ENCODE measurements around the gene DPYSL3. TPM values are rescaled to one million over a fixed set of nuclear protein-coding genes. Genes with fewer than 3 reads are reported as not detected.

DPYSL3 gene
- total RNA-seq, 1 donor from 2014 or later = 0.40 TPM

- intact Hi-C loops (cut with micrococcal nuclease) = no loop called here
- Mint-ChIP-seq H3K4me1 (no peaks in the 10 kb centered on the region), H3K4me3 (no peak overlapping the region), H3K36me3 (ENCODE audit: low read depth) (no peaks in the 10 kb centered on the region), H3K27ac (no peak overlapping the region), H3K9me3 (no peaks in the 10 kb centered on the region), H3K27me3 (peaks cover 2% of the 10 kb centered on the region)
- DNase-seq = no peak
Observed at GRCh38 chr5:147472664-147473475, 37.0 kb downstream of the DPYSL3 start.

- no peaks in the 10 kb centered on the region for H3K4me1 Mint-ChIP-seq
- no peak overlapping the region for H3K27ac Mint-ChIP-seq
- H3K27me3 Mint-ChIP-seq = no peaks in the 10 kb centered on the region
Observed at GRCh38 chr5:147467973-147468508, 41.8 kb downstream of the DPYSL3 start.

GRCh38 chr5:147466360-147466980 is 43.4 kb downstream of the DPYSL3 start:
- no peaks in the 10 kb centered on the region for H3K27me3 Mint-ChIP-seq
- H3K27ac Mint-ChIP-seq = no peak overlapping the region
- no peak overlapping the region for H3K4me3 Mint-ChIP-seq
- DNase-seq = no peak
- intact Hi-C loops (cut with micrococcal nuclease) = no loop called here
- H3K4me1 Mint-ChIP-seq = no peaks in the 10 kb centered on the region
- no peaks in the 10 kb centered on the region for H3K36me3 Mint-ChIP-seq (ENCODE audit: low read depth)
- H3K9me3 Mint-ChIP-seq = no peaks in the 10 kb centered on the region

More at GRCh38 chr5:147467973-147468508, 41.8 kb downstream of the DPYSL3 start:
- intact Hi-C loops (cut with micrococcal nuclease) = no loop called here
- H3K9me3 Mint-ChIP-seq = no peaks in the 10 kb centered on the region
- H3K4me3 Mint-ChIP-seq = no peak overlapping the region
- DNase-seq = no peak
- no peaks in the 10 kb centered on the region for H3K36me3 Mint-ChIP-seq (ENCODE audit: low read depth)

- H3K4me3 Mint-ChIP-seq = no peak overlapping the region
- no peaks in the 10 kb centered on the region for H3K36me3 Mint-ChIP-seq (ENCODE audit: low read depth)
- no peaks in the 10 kb centered on the region for H3K4me1 Mint-ChIP-seq
- H3K9me3 Mint-ChIP-seq = no peaks in the 10 kb centered on the region
- H3K27me3 Mint-ChIP-seq = no peaks in the 10 kb centered on the region
- intact Hi-C loops (cut with micrococcal nuclease) = no loop called here
- DNase-seq = no peak
- H3K27ac Mint-ChIP-seq = no peak overlapping the region
Observed at GRCh38 chr5:147465747-147466146, 44.1 kb downstream of the DPYSL3 start.

- Mint-ChIP-seq H3K27ac (no peak overlapping the region), H3K4me1 (no peaks in the 10 kb centered on the region), H3K4me3 (no peak overlapping the region), H3K9me3 (no peaks in the 10 kb centered on the region), H3K36me3 (ENCODE audit: low read depth) (no peaks in the 10 kb centered on the region), H3K27me3 (no peaks in the 10 kb centered on the region)
- no peak for DNase-seq
- intact Hi-C loops (cut with micrococcal nuclease) = no loop called here
Observed at GRCh38 chr5:147464211-147464610, 45.7 kb downstream of the DPYSL3 start.

- no peak for DNase-seq
- H3K27ac Mint-ChIP-seq = no peak overlapping the region
- no peaks in the 10 kb centered on the region for H3K36me3 Mint-ChIP-seq (ENCODE audit: low read depth)
- H3K4me1 Mint-ChIP-seq = no peaks in the 10 kb centered on the region
- no peaks in the 10 kb centered on the region for H3K27me3 Mint-ChIP-seq
- no peaks in the 10 kb centered on the region for H3K9me3 Mint-ChIP-seq
- intact Hi-C loops (cut with micrococcal nuclease) = no loop called here
- H3K4me3 Mint-ChIP-seq = no peak overlapping the region
Observed at GRCh38 chr5:147461915-147462314, 48.0 kb downstream of the DPYSL3 start.

GRCh38 chr5:147460380-147460779 is 49.5 kb downstream of the DPYSL3 start:
- no peak for DNase-seq
- H3K36me3 Mint-ChIP-seq (ENCODE audit: low read depth) = no peaks in the 10 kb centered on the region
- H3K4me1 Mint-ChIP-seq = no peaks in the 10 kb centered on the region
- H3K9me3 Mint-ChIP-seq = no peaks in the 10 kb centered on the region
- intact Hi-C loops (cut with micrococcal nuclease) = no loop called here
- no peak overlapping the region for H3K27ac Mint-ChIP-seq
- peaks cover 9% of the 10 kb centered on the region for H3K27me3 Mint-ChIP-seq
- no peak overlapping the region for H3K4me3 Mint-ChIP-seq

GRCh38 chr5:147458581-147458980 is 51.3 kb downstream of the DPYSL3 start:
- Mint-ChIP-seq H3K9me3 (no peaks in the 10 kb centered on the region), H3K27me3 (peaks cover 25% of the 10 kb centered on the region), H3K36me3 (ENCODE audit: low read depth) (no peaks in the 10 kb centered on the region), H3K4me1 (peaks cover 5% of the 10 kb centered on the region), H3K27ac (no peak overlapping the region), H3K4me3 (no peak overlapping the region)
- intact Hi-C loops (cut with micrococcal nuclease) = no loop called here
- no peak for DNase-seq

- Mint-ChIP-seq H3K27ac (no peak overlapping the region), H3K4me1 (peaks cover 7% of the 10 kb centered on the region), H3K36me3 (ENCODE audit: low read depth) (no peaks in the 10 kb centered on the region), H3K27me3 (peaks cover 45% of the 10 kb centered on the region), H3K9me3 (no peaks in the 10 kb centered on the region), H3K4me3 (no peak overlapping the region)
- intact Hi-C loops (cut with micrococcal nuclease) = loop anchor here (2.0 kb wide), 1 partner anchor 121 kb away; no protein-coding TSS in a partner anchor
- no peak for DNase-seq
Observed at GRCh38 chr5:147455822-147456450, 53.9 kb downstream of the DPYSL3 start.

GRCh38 chr5:147454996-147455677 is 54.7 kb downstream of the DPYSL3 start:
- intact Hi-C loops (cut with micrococcal nuclease) = loop anchor here (1.0 to 2.0 kb wide), 2 partner anchors 122 to 367 kb away; no protein-coding TSS in a partner anchor
- no peak for DNase-seq
- H3K4me1 Mint-ChIP-seq = peaks cover 7% of the 10 kb centered on the region
- no peaks in the 10 kb centered on the region for H3K36me3 Mint-ChIP-seq (ENCODE audit: low read depth)
- no peaks in the 10 kb centered on the region for H3K9me3 Mint-ChIP-seq
- no peak overlapping the region for H3K27ac Mint-ChIP-seq
- peak overlapping the region; percentile 18 for H3K4me3 Mint-ChIP-seq
- peaks cover 51% of the 10 kb centered on the region for H3K27me3 Mint-ChIP-seq

- DNase-seq = peak; percentile 92
- Mint-ChIP-seq H3K36me3 (ENCODE audit: low read depth) (no peaks in the 10 kb centered on the region), H3K27me3 (peaks cover 53% of the 10 kb centered on the region), H3K9me3 (no peaks in the 10 kb centered on the region), H3K4me1 (peaks cover 7% of the 10 kb centered on the region), H3K4me3 (peak overlapping the region; percentile 81), H3K27ac (peak overlapping the region; percentile 20)
- intact Hi-C loops (cut with micrococcal nuclease) = loop anchor here (1.0 to 2.0 kb wide), 2 partner anchors 123 to 368 kb away; no protein-coding TSS in a partner anchor
Observed at GRCh38 chr5:147453875-147454814, 55.7 kb downstream of the DPYSL3 start.

GRCh38 chr5:147452165-147452811 is 57.6 kb downstream of the DPYSL3 start:
- intact Hi-C loops (cut with micrococcal nuclease) = no loop called here
- Mint-ChIP-seq H3K4me3 (peak overlapping the region; percentile 30), H3K27ac (no peak overlapping the region), H3K27me3 (peaks cover 57% of the 10 kb centered on the region), H3K4me1 (peaks cover 7% of the 10 kb centered on the region), H3K9me3 (no peaks in the 10 kb centered on the region), H3K36me3 (ENCODE audit: low read depth) (no peaks in the 10 kb centered on the region)
- DNase-seq = no peak
